K562 (cell line): Measurements from ENCODE around the gene ATP6V0E1. TPM values are rescaled to one million over a fixed set of nuclear protein-coding genes. Genes with fewer than 3 reads are reported as not detected.

Experiments used
- NR2F6 ChIP-seq: fragments of 450-650 bp; formaldehyde crosslinking; IDR thresholded peaks from 2 replicates; pipeline ENCODE4 v1.4.0; 2020; ENCODE audit warnings: mild to moderate bottlenecking
- PTTG1 ChIP-seq: fragments of 450-650 bp; IDR thresholded peaks from 2 replicates; pipeline ENCODE4 v1.6.1; 2016; ENCODE audit warnings: low read depth, mild to moderate bottlenecking, missing genetic modification characterization, missing compliant biosample characterization
- RFX7 ChIP-seq: fragments of 250-450 bp; sonication (Bioruptor Pico); IDR thresholded peaks from 2 replicates; pipeline ENCODE4 v1.5.1; 2021; ENCODE audit warnings: mild to moderate bottlenecking
- ZNF143 ChIP-seq: sonication (generic); formaldehyde crosslinking; IDR thresholded peaks from 2 replicates; pipeline ENCODE4 v1.9.0; 2022; ENCODE audit warnings: mild to moderate bottlenecking, missing genetic modification reagents
- ZNF41 ChIP-seq: fragments of 250-450 bp; sonication (Bioruptor Pico); conservative IDR thresholded peaks from 2 replicates; pipeline ENCODE4 v1.4.0; 2020; ENCODE audit warnings: mild to moderate bottlenecking
- ZNF764 ChIP-seq: fragments of 250-450 bp; sonication (Bioruptor Pico); IDR thresholded peaks from 2 replicates; pipeline ENCODE4 v1.4.0; 2020; ENCODE audit warnings: low read depth, mild to moderate bottlenecking, moderate library complexity
- polyA plus RNA-seq, 8 experiments: library from polyadenylated mRNA; depleted of rRNA in 4 of 8; stranded (reverse) in 5 of 8; unstranded in 3 of 8; fragments of >200 nt; fragmentation: Nextera tagmentation in 2 of 8; fragmentation: Illumina TruSeq in 1 of 8; extraction: Ambion mirVana in 2 of 8; extraction: Trizol in 1 of 8; gene quantifications; 2 replicates each; pipeline versions ENCODE4 v1.2.1 to v1.2.3, GENCODE V29; 2011 to 2014; ENCODE audit warnings: inconsistent platforms in 1 of 8, missing spikeins in 1 of 8
- total RNA-seq, 7 experiments: library from RNA; depleted of rRNA in 6 of 7; stranded (reverse); fragments of >200 nt in 6 of 7; fragmentation: Illumina TruSeq in 2 of 7; extraction: Trizol in 2 of 7; gene quantifications; 2 replicates each; pipeline versions ENCODE4 v1.2.1 to v1.2.3, GENCODE V29; 2011 to 2021; ENCODE audit warnings: low replicate concordance in 1 of 7
- TF ChIP-seq, protein P1 (sequence below): fragments of 450-650 bp; IDR thresholded peaks from 2 replicates; pipeline ENCODE4 v1.6.1; 2016; ENCODE audit warnings: mild to moderate bottlenecking, moderate library complexity
- TF ChIP-seq, protein P2 (sequence below): fragments of 250-450 bp; sonication (Bioruptor Pico); IDR thresholded peaks from 2 replicates; pipeline ENCODE4 v1.9.0; 2021; ENCODE audit warnings: mild to moderate bottlenecking, inconsistent platforms
- TF ChIP-seq, protein P3 (sequence below): sonication (generic); formaldehyde crosslinking; IDR thresholded peaks from 2 replicates; pipeline ENCODE4 v1.4.0; 2020; ENCODE audit warnings: mild to moderate bottlenecking, missing genetic modification reagents
- TF ChIP-seq, protein P4 (sequence below): fragments of 250-450 bp; sonication (Bioruptor Pico); IDR thresholded peaks from 2 replicates; pipeline ENCODE4 v1.8.0; 2021; ENCODE audit warnings: mild to moderate bottlenecking, moderate library complexity

The ATP6V0E1 gene
- total and polyA plus RNA-seq, 9 of the 15 experiments (the other 6 are each of a cell fraction or from before 2014, with no cell fraction given) = 63.8 to 395 (median 112) TPM

DNA sequence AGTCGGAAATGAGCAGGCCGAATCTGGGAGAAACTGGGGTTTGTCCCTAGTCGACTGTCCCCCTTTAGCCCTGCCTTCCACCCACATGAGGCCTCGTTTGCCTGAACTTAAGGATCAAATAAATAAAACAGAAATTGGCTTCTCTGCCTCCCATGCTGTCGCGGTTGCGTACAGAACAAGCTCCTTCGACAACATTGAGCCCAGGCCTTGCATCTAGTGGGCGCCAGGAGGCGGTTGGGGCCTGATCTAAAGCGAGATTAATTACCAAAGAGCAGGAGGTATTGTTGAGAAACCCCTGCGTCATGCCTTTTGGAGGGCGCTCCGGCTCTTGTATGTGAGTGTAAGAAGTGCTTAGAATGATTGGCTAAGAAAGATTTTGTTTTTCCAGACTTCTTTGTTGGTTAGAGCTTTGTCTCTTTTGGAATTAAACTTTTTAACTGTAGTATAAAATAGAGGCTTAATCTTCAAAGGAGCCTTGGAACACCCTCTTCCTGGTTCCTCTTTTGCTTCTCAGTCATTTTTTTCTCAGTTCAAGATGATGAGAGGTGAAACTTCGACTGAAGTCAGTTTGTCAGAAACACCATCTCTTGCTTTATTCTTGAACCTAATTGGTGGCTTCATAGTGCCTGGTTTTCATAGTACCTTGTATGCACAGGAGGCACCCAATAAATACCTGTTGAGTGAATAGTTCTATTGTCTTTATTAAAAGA is 828 bp downstream of the ATP6V0E1 start (continued):
- TF ChIP-seq, protein P1, sequence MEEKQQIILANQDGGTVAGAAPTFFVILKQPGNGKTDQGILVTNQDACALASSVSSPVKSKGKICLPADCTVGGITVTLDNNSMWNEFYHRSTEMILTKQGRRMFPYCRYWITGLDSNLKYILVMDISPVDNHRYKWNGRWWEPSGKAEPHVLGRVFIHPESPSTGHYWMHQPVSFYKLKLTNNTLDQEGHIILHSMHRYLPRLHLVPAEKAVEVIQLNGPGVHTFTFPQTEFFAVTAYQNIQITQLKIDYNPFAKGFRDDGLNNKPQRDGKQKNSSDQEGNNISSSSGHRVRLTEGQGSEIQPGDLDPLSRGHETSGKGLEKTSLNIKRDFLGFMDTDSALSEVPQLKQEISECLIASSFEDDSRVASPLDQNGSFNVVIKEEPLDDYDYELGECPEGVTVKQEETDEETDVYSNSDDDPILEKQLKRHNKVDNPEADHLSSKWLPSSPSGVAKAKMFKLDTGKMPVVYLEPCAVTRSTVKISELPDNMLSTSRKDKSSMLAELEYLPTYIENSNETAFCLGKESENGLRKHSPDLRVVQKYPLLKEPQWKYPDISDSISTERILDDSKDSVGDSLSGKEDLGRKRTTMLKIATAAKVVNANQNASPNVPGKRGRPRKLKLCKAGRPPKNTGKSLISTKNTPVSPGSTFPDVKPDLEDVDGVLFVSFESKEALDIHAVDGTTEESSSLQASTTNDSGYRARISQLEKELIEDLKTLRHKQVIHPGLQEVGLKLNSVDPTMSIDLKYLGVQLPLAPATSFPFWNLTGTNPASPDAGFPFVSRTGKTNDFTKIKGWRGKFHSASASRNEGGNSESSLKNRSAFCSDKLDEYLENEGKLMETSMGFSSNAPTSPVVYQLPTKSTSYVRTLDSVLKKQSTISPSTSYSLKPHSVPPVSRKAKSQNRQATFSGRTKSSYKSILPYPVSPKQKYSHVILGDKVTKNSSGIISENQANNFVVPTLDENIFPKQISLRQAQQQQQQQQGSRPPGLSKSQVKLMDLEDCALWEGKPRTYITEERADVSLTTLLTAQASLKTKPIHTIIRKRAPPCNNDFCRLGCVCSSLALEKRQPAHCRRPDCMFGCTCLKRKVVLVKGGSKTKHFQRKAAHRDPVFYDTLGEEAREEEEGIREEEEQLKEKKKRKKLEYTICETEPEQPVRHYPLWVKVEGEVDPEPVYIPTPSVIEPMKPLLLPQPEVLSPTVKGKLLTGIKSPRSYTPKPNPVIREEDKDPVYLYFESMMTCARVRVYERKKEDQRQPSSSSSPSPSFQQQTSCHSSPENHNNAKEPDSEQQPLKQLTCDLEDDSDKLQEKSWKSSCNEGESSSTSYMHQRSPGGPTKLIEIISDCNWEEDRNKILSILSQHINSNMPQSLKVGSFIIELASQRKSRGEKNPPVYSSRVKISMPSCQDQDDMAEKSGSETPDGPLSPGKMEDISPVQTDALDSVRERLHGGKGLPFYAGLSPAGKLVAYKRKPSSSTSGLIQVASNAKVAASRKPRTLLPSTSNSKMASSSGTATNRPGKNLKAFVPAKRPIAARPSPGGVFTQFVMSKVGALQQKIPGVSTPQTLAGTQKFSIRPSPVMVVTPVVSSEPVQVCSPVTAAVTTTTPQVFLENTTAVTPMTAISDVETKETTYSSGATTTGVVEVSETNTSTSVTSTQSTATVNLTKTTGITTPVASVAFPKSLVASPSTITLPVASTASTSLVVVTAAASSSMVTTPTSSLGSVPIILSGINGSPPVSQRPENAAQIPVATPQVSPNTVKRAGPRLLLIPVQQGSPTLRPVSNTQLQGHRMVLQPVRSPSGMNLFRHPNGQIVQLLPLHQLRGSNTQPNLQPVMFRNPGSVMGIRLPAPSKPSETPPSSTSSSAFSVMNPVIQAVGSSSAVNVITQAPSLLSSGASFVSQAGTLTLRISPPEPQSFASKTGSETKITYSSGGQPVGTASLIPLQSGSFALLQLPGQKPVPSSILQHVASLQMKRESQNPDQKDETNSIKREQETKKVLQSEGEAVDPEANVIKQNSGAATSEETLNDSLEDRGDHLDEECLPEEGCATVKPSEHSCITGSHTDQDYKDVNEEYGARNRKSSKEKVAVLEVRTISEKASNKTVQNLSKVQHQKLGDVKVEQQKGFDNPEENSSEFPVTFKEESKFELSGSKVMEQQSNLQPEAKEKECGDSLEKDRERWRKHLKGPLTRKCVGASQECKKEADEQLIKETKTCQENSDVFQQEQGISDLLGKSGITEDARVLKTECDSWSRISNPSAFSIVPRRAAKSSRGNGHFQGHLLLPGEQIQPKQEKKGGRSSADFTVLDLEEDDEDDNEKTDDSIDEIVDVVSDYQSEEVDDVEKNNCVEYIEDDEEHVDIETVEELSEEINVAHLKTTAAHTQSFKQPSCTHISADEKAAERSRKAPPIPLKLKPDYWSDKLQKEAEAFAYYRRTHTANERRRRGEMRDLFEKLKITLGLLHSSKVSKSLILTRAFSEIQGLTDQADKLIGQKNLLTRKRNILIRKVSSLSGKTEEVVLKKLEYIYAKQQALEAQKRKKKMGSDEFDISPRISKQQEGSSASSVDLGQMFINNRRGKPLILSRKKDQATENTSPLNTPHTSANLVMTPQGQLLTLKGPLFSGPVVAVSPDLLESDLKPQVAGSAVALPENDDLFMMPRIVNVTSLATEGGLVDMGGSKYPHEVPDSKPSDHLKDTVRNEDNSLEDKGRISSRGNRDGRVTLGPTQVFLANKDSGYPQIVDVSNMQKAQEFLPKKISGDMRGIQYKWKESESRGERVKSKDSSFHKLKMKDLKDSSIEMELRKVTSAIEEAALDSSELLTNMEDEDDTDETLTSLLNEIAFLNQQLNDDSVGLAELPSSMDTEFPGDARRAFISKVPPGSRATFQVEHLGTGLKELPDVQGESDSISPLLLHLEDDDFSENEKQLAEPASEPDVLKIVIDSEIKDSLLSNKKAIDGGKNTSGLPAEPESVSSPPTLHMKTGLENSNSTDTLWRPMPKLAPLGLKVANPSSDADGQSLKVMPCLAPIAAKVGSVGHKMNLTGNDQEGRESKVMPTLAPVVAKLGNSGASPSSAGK = peak; percentile 84
- TF ChIP-seq, protein P2, sequence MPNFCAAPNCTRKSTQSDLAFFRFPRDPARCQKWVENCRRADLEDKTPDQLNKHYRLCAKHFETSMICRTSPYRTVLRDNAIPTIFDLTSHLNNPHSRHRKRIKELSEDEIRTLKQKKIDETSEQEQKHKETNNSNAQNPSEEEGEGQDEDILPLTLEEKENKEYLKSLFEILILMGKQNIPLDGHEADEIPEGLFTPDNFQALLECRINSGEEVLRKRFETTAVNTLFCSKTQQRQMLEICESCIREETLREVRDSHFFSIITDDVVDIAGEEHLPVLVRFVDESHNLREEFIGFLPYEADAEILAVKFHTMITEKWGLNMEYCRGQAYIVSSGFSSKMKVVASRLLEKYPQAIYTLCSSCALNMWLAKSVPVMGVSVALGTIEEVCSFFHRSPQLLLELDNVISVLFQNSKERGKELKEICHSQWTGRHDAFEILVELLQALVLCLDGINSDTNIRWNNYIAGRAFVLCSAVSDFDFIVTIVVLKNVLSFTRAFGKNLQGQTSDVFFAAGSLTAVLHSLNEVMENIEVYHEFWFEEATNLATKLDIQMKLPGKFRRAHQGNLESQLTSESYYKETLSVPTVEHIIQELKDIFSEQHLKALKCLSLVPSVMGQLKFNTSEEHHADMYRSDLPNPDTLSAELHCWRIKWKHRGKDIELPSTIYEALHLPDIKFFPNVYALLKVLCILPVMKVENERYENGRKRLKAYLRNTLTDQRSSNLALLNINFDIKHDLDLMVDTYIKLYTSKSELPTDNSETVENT (CRISPR knock-in tag) = no peak
- TF ChIP-seq, protein P3, sequence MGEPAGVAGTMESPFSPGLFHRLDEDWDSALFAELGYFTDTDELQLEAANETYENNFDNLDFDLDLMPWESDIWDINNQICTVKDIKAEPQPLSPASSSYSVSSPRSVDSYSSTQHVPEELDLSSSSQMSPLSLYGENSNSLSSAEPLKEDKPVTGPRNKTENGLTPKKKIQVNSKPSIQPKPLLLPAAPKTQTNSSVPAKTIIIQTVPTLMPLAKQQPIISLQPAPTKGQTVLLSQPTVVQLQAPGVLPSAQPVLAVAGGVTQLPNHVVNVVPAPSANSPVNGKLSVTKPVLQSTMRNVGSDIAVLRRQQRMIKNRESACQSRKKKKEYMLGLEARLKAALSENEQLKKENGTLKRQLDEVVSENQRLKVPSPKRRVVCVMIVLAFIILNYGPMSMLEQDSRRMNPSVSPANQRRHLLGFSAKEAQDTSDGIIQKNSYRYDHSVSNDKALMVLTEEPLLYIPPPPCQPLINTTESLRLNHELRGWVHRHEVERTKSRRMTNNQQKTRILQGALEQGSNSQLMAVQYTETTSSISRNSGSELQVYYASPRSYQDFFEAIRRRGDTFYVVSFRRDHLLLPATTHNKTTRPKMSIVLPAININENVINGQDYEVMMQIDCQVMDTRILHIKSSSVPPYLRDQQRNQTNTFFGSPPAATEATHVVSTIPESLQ = 0 out of 2 replicates have a peak, but pooled peaks have one; percentile 26
- TF ChIP-seq ZNF143 = no peak
- TF ChIP-seq, protein P4, sequence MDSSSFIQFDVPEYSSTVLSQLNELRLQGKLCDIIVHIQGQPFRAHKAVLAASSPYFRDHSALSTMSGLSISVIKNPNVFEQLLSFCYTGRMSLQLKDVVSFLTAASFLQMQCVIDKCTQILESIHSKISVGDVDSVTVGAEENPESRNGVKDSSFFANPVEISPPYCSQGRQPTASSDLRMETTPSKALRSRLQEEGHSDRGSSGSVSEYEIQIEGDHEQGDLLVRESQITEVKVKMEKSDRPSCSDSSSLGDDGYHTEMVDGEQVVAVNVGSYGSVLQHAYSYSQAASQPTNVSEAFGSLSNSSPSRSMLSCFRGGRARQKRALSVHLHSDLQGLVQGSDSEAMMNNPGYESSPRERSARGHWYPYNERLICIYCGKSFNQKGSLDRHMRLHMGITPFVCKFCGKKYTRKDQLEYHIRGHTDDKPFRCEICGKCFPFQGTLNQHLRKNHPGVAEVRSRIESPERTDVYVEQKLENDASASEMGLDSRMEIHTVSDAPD (CRISPR knock-in tag) = no peak
- no peak for TF ChIP-seq NR2F6 (CRISPR knock-in tag)
- no peak for TF ChIP-seq ZNF41 (CRISPR knock-in tag)
- TF ChIP-seq PTTG1 (tag) = no peak
- TF ChIP-seq ZNF764 (CRISPR knock-in tag) = no peak
- no peak for TF ChIP-seq RFX7 (CRISPR knock-in tag)
